GM12864 (cell line): ENCODE results near the gene CAPN5.
"Not testable (repeated sequence)": the region's sequence is repeated elsewhere in the genome, so short reads cannot be mapped to it uniquely, and the experiment has no call there.

Source experiments
- DNase-seq: peaks from one replicate; pipeline ENCODE4 v3.0.0-alpha.2; 2011; ENCODE audit warnings: low read depth
- H3K4me3 ChIP-seq: 2 replicates; pipeline ENCODE4 v1.5.1; 2011; ENCODE audit warnings: mild to moderate bottlenecking, low read depth, low read length, control low read depth
- CTCF ChIP-seq: IDR thresholded peaks from 2 replicates; pipeline ENCODE4 v1.5.1; 2011; ENCODE audit warnings: low read depth, mild to moderate bottlenecking, moderate library complexity, low read length, control low read depth, inconsistent platforms; ENCODE audit errors: missing control alignments

The CAPN5 gene

GRCh38 chr11:77042111-77042726 lies 24.6 kb upstream of the CAPN5 start:
- no peak overlapping the region for H3K4me3 ChIP-seq
- TF ChIP-seq CTCF: no peak
- no peak for DNase-seq

DNA sequence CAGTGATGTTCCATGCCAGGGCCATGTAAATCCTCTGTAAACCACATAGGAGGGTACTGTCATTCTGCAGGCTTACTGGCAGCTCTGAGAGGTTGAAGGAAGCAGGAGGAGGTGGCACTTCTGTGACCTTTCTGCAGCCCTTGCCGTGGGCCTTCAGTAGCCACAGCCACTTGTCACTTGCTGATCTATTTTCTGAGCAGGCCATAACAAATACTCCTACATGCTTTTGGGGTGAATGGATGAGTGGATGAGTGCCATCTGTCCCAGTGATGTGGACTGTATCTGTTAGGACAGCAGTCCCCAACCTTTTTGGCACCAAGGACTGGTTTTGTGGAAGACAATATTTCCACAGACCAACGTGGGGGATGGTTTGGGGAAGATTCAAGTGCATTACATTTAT lies 22.4 kb upstream of the CAPN5 start:
- no peak for TF ChIP-seq CTCF
- no peak overlapping the region for H3K4me3 ChIP-seq
- no peak for DNase-seq

DNA sequence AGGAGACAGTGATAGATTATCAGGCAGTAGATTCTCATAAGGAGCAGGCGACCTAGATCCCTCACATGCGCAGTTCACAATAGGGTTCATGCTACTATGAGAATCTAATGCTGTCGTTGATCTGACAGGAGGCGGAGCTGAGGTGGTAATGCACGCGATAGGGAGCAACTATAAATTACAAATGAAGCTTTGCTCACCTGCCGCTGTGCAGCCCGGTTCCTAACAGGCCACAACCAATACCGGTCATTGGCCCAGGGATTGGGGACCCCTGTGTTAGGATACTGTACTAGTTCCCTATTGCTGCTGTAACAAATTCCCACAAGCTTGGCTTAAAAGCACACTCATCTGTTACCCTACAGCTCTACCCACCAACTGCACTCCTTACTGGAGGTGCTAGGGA lies 21.9 kb upstream of the CAPN5 start:
- no peak overlapping the region for H3K4me3 ChIP-seq
- no peak for DNase-seq
- TF ChIP-seq CTCF: no peak

DNA sequence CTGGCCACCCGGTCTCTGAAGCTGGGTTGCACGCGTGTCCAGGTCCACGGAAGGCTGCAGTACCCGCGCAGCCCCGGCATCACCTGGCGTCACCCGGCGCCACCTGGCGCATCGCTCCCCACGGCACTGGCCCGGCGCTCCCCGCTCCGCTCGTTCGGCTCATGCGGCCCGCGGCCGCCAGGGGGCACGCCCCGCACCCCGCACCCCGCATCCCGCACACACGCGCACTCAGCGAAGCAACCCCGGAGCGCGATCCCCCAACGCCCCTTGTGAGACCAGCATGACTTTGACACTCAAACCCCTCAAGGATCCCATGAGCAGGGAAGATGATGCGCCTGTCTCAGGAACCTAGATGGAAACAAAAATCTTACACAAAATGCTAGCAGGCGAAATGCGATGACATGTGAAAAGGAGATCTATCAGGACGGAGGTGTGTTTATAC lies 20.7 kb upstream of the CAPN5 start:
- peak; percentile 85 for TF ChIP-seq CTCF
- no peak overlapping the region for H3K4me3 ChIP-seq
- no peak for DNase-seq

- DNase-seq: peak; percentile 82
- peak overlapping the region; percentile 40 for H3K4me3 ChIP-seq
- peak; percentile 61 for TF ChIP-seq CTCF
Observed at GRCh38 chr11:77047007-77047927, 19.5 kb upstream of the CAPN5 start.

DNA sequence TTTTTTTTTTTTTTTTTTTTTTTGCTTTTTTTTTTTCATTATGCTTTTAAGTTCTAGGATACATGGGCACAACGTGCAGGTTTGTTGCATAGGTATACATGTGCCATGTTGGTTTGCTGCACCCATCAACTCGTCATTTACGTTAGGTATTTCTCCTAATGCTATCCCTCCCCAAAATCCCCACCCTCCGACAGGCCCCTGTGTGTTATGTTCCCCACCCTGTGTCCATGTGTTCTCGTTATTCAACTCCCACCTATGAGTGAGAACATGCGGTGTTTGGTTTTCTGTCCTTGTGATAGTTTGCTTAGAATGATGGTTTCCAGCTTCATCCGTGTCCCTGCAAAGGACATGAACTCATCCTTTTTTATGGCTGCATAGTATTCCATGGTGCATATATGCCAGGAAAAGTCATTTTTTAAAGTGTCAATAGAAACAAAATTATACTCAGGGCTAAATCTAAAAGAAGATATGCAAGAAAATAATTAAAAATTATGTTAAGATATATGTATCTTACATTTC lies 18.8 kb upstream of the CAPN5 start:
- DNase-seq: not testable (repeated sequence)

GRCh38 chr11:77049026-77049425 lies 17.7 kb upstream of the CAPN5 start:
- no peak overlapping the region for H3K4me3 ChIP-seq
- no peak for DNase-seq
- TF ChIP-seq CTCF: no peak

More for the DNA sequence above, 18.8 kb upstream of the CAPN5 start:
- not testable (repeated sequence) for H3K4me3 ChIP-seq
